ENCODE results near the gene MAP4K2. TPM values are rescaled to one million over a fixed set of nuclear protein-coding genes. Genes with fewer than 3 reads are reported as not detected.

MAP4K2 gene
- 7.5 TPM for total RNA-seq
- long read RNA-seq, full-length matches to known transcripts = 12 of 19 reads
- long read RNA-seq, partial matches to known transcripts = 6 of 19 reads
- long read RNA-seq, other reads (novel, unspliced or antisense) = 1 of 19 reads

DNA sequence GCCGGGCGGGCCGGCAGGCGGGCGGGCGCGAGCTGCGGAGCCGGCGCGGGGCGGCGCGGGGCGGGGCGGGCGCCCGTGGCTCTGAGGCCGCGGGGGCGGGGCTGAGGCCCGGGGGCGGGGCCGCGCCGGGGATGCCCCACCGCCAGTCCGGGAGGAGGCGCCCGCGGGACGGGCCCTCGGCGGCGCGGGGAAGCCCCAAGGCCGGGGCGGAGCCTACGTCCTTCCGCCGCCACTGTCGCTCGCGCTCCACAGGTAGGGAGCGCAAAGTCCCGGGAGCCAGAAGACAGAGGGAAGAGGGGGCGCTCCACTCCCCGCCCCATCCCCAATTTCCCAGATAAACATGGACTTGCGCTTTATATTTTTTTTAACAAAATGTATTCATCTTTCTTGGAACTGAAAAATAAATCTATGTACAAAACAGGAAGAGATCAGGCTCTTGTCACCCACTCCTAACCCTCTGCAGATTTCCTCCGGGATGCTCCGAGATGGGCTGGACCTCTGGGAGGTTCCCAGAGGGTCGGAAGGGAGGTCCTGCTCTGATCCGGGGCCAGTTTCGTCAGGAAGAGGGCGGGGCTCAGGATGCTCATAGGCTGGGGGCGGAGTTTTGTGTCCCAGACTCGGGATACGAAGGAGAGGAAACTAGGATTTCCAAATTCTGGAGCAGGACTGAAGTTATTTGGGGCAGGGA is at the start of gene MAP4K2:
Gene MAP4K2, minus strand, starts transcription at position 57 of the 688 bp plus-strand sequence. CDS start 65 bp downstream, outside the sequence.
- H3K27me3 ChIP-seq (ENCODE audit: low read depth) = no peaks in the 10 kb centered on the region
- DNase-seq = peak; percentile 91
- H3K4me1 ChIP-seq = peaks cover 42% of the 10 kb centered on the region
- intact Hi-C loops (cut with micrococcal nuclease) = no loop called here
- no peaks in the 10 kb centered on the region for H3K9me3 ChIP-seq (replicated peaks)
- peak within 1 kb of the TSS; percentile 96 for H3K27ac ChIP-seq (replicated peaks)
- H3K4me3 ChIP-seq = peak within 1 kb of the TSS; percentile 75
- H3K36me3 ChIP-seq = peaks cover 29% of the 10 kb centered on the region
- TF ChIP-seq, protein P1, sequence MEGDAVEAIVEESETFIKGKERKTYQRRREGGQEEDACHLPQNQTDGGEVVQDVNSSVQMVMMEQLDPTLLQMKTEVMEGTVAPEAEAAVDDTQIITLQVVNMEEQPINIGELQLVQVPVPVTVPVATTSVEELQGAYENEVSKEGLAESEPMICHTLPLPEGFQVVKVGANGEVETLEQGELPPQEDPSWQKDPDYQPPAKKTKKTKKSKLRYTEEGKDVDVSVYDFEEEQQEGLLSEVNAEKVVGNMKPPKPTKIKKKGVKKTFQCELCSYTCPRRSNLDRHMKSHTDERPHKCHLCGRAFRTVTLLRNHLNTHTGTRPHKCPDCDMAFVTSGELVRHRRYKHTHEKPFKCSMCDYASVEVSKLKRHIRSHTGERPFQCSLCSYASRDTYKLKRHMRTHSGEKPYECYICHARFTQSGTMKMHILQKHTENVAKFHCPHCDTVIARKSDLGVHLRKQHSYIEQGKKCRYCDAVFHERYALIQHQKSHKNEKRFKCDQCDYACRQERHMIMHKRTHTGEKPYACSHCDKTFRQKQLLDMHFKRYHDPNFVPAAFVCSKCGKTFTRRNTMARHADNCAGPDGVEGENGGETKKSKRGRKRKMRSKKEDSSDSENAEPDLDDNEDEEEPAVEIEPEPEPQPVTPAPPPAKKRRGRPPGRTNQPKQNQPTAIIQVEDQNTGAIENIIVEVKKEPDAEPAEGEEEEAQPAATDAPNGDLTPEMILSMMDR (IDR thresholded peaks at IDR 0.05; ENCODE audit: borderline replicate concordance) = peak; percentile 38

DNA sequence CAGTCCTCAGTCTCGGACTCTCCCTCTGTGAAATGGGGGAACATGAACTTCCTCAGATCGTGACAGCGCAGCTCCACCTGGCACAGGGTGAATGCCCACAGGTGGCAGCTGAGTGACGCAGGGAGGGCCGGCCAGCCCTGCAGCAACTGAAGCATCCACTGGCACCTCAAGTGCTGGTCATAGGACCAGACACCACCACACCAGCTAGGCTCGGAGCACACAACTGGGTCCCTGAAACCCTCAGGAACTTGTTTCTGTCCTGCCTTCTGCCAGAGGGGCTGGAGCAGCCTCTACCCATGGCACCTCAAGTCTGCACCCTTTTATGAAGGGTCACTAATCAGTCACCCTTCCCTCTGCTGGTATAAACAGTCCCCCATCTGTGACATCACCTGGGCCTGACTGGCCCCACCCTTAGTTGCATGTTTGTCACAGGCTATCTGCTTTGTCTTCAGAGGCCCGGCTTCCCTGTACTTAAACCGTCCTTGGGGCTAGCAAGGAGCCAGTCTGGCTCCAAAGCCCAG is 48.9 kb upstream of the MAP4K2 start:
- intact Hi-C loops (cut with micrococcal nuclease) = no loop called here
- no peak overlapping the region for H3K4me3 ChIP-seq
- H3K4me1 ChIP-seq = peaks cover 99% of the 10 kb centered on the region
- H3K27ac ChIP-seq (replicated peaks) = peak overlapping the region; percentile 93
- peaks cover 18% of the 10 kb centered on the region for H3K36me3 ChIP-seq
- H3K27me3 ChIP-seq (ENCODE audit: low read depth) = no peaks in the 10 kb centered on the region
- no peaks in the 10 kb centered on the region for H3K9me3 ChIP-seq (replicated peaks)
- DNase-seq = no peak
- TF ChIP-seq, protein P1 (IDR thresholded peaks at IDR 0.05; ENCODE audit: borderline replicate concordance) = no peak

DNA sequence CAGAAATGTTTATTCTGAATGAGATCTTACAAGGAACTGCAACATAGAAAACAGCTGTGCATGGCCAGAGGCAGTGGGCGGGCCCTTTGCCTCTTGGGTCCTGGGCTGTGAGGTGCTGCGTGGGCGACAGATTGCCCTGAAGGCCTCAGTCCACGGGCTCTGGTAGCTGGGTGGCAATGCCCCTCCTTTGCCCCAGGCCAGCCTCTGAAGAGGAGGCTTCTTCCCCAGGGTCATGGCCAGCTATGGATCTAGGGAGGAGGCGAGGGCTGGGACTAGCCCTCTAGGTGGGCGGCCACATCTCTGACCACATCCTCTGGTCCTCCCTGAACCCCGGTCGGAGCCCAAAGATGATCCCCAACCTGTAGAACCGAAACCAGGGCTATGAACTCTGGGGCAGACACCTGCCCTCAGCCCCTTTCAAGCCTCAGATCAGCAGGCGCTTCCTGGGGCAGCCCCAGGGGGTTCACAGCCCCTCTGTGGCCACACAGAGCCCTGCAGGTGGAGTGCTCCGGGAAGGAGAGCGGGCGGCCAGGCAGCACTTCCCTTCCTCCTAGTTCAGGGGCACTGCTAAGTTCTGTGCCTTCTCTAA is 48.1 kb upstream of the MAP4K2 start:
- no peak for DNase-seq
- H3K36me3 ChIP-seq = peaks cover 18% of the 10 kb centered on the region
- H3K4me3 ChIP-seq = no peak overlapping the region
- peaks cover 90% of the 10 kb centered on the region for H3K4me1 ChIP-seq
- intact Hi-C loops (cut with micrococcal nuclease) = no loop called here
- H3K27me3 ChIP-seq (ENCODE audit: low read depth) = no peaks in the 10 kb centered on the region
- TF ChIP-seq, protein P1 (IDR thresholded peaks at IDR 0.05; ENCODE audit: borderline replicate concordance) = no peak
- H3K27ac ChIP-seq (replicated peaks) = peak overlapping the region; percentile 93
- H3K9me3 ChIP-seq (replicated peaks) = no peaks in the 10 kb centered on the region

- Histone ChIP-seq H3K36me3 (peaks cover 18% of the 10 kb centered on the region), H3K9me3 (replicated peaks) (no peaks in the 10 kb centered on the region), H3K4me3 (no peak overlapping the region), H3K4me1 (peaks cover 82% of the 10 kb centered on the region), H3K27me3 (ENCODE audit: low read depth) (no peaks in the 10 kb centered on the region), H3K27ac (replicated peaks) (peak overlapping the region; percentile 93)
- TF ChIP-seq, protein P1 (IDR thresholded peaks at IDR 0.05; ENCODE audit: borderline replicate concordance) = peak; percentile 41
- intact Hi-C loops (cut with micrococcal nuclease) = no loop called here
- DNase-seq = peak; percentile 70
Measured at GRCh38 chr11:64849598-64850356, 46.8 kb upstream of the MAP4K2 start.

Data from left ventricle myocardium inferior (tissue), 1 donor.